ENCODE results near the gene PLD4.
"Not testable (repeated sequence)": the region's sequence is repeated elsewhere in the genome, so short reads cannot be mapped to it uniquely, and the experiment has no call there.

PLD4 gene

GRCh38 chr14:104900639-104901512 is 23.8 kb upstream of the PLD4 start:
- no peak for DNase-seq

GRCh38 chr14:104903990-104904389 is 20.7 kb upstream of the PLD4 start:
- DNase-seq, result no peak

- DNase-seq, result not testable (repeated sequence)
Observed at GRCh38 chr14:104904650-104905578, 19.8 kb upstream of the PLD4 start.

GRCh38 chr14:104905579-104905933 is 19.1 kb upstream of the PLD4 start:
- DNase-seq, result not testable (repeated sequence)

- no peak for DNase-seq
Observed at GRCh38 chr14:104908303-104908702, 16.4 kb upstream of the PLD4 start.

GRCh38 chr14:104912053-104912452 is 12.6 kb upstream of the PLD4 start:
- DNase-seq, result no peak

GRCh38 chr14:104913435-104913834 is 11.2 kb upstream of the PLD4 start:
- no peak for DNase-seq

- no peak for DNase-seq
Observed at GRCh38 chr14:104917116-104917515, 7.6 kb upstream of the PLD4 start.

- no peak for DNase-seq
Observed at GRCh38 chr14:104917993-104918392, 6.7 kb upstream of the PLD4 start.

- not testable (repeated sequence) for DNase-seq
Observed at GRCh38 chr14:104919152-104919992, 5.3 kb upstream of the PLD4 start.

- no peak for DNase-seq
Observed at GRCh38 chr14:104919993-104920315, 4.7 kb upstream of the PLD4 start.

- DNase-seq, result no peak
Observed at GRCh38 chr14:104923640-104924420, 849 bp upstream of the PLD4 start.

GRCh38 chr14:104925214-104925854 is 655 bp downstream of the PLD4 start:
- no peak for DNase-seq

GRCh38 chr14:104925855-104926609 is 1.4 kb downstream of the PLD4 start:
- no peak for DNase-seq

- no peak for DNase-seq
Observed at GRCh38 chr14:104926619-104927431, 2.1 kb downstream of the PLD4 start.

- no peak for DNase-seq
Observed at GRCh38 chr14:104927432-104927816, 2.7 kb downstream of the PLD4 start.

- DNase-seq, result no peak
Observed at GRCh38 chr14:104927901-104928300, 3.2 kb downstream of the PLD4 start.

GRCh38 chr14:104928391-104929133 is 3.9 kb downstream of the PLD4 start:
- no peak for DNase-seq

All from AML-193 (cell line).